NCI-H2196 treated with DMSO at 0.1 percent for 48 hours (cell line): ENCODE results near the gene XPNPEP1.

Experiments used
- DNase-seq: peaks from one replicate; lab custom pipeline; 2025; ENCODE audit not compliant: unreplicated experiment; lab: John Stamatoyannopoulos, UW

XPNPEP1 gene

DNA sequence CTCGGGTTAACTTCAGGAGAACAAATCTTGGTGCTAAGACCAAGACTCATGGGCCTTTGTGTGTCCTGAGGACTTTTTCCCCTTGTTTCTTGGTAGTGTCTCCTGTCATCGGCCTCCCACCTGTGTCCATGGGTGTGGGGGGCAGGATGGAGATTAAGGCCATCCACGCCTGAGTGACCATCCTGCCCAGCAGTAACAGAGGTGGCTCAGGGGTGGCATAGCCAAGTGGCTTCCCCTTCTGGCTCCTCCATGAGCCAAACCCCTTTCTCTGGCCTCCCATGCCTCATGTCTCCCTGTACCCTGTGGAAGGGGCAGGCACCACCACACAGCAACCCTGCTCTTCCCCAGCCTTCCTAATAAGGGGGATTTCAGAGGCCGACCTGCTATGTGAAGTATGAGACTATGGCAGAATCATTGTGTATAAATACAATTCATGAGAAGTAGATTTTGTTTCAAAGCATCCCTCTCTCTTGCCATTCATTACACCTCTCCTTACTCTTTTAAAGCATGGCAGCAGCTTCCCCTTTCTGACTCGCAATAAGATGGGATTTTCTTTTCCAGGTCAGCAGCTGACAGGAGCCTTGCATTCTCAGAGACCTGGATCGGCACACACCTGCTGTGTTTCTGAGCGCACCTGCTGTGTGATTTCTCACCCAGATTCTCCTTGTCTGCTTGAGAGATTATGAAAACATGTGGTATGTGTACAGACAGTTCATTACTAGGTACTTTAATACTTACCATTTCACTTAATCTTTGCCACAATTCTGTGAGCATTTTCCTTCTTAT lies 102.5 kb downstream of the XPNPEP1 start:
- DNase-seq, result no peak

DNA sequence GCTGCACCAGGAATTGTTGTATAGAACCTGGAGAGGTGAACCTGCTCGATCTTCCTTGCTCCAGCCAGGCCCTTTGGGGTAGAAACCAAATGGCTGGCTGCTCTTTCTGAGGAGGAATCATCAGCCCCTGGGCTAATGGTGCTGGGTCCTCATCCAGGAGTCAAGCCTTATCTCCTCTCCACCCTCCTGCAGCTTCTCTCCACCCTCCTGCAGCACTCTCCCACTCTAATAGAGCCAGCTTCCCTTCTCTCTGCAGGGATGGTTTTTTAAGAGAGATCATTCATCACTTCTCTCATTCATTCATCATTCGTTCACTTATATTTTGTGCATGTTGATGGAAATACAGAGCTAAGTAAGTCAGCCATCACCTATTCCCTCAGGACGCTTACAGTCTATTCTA lies 103.5 kb downstream of the XPNPEP1 start:
- no peak for DNase-seq
